Measurements from ENCODE around the gene RAVER1. TPM values are rescaled to one million over a fixed set of nuclear protein-coding genes. Genes with fewer than 3 reads are reported as not detected.
A peak's percentile ranks its signal among the peaks of the same experiment; 100 is the strongest.

RAVER1 gene
- total and polyA plus RNA-seq, 9 of the 15 experiments (the other 6 are each of a cell fraction or from before 2014, with no cell fraction given): 0.06 to 113 (median 7.0) TPM

DNA sequence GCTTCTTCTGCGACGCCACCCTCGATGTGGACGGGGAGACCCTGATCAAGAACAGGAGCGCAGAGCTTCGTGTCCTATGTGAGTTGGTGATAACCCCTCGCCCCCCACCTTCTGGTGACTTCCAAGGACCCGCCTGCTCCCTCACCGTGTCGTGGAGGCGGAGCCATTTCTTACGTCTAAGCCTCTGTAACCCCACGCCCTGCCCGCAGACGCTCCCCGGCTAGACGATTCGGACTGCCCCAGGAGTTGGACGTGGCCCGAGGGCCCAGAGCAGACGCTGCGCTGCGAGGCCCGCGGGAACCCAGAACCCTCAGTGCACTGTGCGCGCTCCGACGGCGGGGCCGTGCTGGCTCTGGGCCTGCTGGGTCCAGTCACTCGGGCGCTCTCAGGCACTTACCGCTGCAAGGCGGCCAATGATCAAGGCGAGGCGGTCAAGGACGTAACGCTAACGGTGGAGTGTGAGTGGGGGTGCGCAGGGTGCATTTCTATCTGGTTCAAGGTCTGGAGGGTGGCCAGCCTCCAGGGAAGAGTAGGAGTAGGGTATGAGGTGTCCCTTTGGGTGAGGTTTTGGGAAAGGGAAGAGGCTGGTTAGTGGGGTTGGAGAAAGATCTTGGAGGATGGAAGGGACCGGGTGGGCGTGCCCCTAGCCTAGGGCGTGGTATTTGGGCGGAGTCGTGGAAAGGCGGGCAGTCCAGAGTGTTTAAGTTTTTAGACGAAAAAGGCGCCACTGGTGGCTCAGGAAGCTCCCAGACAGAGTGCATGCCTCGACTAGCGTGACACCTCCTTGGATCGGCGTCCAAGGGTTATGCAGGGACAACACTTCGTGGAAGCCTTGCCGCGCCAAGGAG, 40.3 kb downstream of the RAVER1 start (continued):
- TF ChIP-seq CLOCK (CRISPR knock-in tag; IDR thresholded peaks at IDR 0.05; ENCODE audit: borderline replicate concordance): no peak
- TF ChIP-seq, protein P1, sequence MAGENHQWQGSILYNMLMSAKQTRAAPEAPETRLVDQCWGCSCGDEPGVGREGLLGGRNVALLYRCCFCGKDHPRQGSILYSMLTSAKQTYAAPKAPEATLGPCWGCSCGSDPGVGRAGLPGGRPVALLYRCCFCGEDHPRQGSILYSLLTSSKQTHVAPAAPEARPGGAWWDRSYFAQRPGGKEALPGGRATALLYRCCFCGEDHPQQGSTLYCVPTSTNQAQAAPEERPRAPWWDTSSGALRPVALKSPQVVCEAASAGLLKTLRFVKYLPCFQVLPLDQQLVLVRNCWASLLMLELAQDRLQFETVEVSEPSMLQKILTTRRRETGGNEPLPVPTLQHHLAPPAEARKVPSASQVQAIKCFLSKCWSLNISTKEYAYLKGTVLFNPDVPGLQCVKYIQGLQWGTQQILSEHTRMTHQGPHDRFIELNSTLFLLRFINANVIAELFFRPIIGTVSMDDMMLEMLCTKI (IDR thresholded peaks at IDR 0.05; ENCODE audit: partially characterized antibody): no peak
- TF ChIP-seq ZNF76 (CRISPR knock-in tag; IDR thresholded peaks at IDR 0.05; ENCODE audit: borderline replicate concordance): no peak
- TF ChIP-seq KAT7 (CRISPR knock-in tag; IDR thresholded peaks at IDR 0.05; ENCODE audit: borderline replicate concordance): 0 out of 2 replicates have a peak, but pooled peaks have one; percentile 49
- TF ChIP-seq, protein P2, sequence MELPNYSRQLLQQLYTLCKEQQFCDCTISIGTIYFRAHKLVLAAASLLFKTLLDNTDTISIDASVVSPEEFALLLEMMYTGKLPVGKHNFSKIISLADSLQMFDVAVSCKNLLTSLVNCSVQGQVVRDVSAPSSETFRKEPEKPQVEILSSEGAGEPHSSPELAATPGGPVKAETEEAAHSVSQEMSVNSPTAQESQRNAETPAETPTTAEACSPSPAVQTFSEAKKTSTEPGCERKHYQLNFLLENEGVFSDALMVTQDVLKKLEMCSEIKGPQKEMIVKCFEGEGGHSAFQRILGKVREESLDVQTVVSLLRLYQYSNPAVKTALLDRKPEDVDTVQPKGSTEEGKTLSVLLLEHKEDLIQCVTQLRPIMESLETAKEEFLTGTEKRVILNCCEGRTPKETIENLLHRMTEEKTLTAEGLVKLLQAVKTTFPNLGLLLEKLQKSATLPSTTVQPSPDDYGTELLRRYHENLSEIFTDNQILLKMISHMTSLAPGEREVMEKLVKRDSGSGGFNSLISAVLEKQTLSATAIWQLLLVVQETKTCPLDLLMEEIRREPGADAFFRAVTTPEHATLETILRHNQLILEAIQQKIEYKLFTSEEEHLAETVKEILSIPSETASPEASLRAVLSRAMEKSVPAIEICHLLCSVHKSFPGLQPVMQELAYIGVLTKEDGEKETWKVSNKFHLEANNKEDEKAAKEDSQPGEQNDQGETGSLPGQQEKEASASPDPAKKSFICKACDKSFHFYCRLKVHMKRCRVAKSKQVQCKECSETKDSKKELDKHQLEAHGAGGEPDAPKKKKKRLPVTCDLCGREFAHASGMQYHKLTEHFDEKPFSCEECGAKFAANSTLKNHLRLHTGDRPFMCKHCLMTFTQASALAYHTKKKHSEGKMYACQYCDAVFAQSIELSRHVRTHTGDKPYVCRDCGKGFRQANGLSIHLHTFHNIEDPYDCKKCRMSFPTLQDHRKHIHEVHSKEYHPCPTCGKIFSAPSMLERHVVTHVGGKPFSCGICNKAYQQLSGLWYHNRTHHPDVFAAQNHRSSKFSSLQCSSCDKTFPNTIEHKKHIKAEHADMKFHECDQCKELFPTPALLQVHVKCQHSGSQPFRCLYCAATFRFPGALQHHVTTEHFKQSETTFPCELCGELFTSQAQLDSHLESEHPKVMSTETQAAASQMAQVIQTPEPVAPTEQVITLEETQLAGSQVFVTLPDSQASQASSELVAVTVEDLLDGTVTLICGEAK (IDR thresholded peaks at IDR 0.05): 0 out of 2 replicates have a peak, but pooled peaks have one; percentile 29
- TF ChIP-seq, protein P2 (CRISPR knock-in tag; IDR thresholded peaks at IDR 0.05): no peak
- TF ChIP-seq TARDBP (IDR thresholded peaks at IDR 0.05): 0 out of 2 replicates have a peak, but pooled peaks have one; percentile 33
- TF ChIP-seq AFF4 (CRISPR knock-in tag; IDR thresholded peaks at IDR 0.05): no peak

Measured in K562 (cell line).